Type B pancreatic cell (in vitro differentiated cells): ENCODE results near the gene ARL9. TPM values are rescaled to one million over a fixed set of nuclear protein-coding genes. Genes with fewer than 3 reads are reported as not detected.

Experiments
- DNase-seq: peaks from one replicate; pipeline ENCODE4 v3.0.0; 2021; ENCODE audit warnings: mixed read lengths; ENCODE audit not compliant: unreplicated experiment; ENCODE audit errors: extremely low spot score
- H3K27ac Mint-ChIP-seq: 2 replicates; pipeline ENCODE4 v1.8.0; 2021; ENCODE audit warnings: mild to moderate bottlenecking, mixed read lengths
- H3K27me3 Mint-ChIP-seq: 2 replicates; pipeline ENCODE4 v1.8.0; 2021; ENCODE audit warnings: mixed read lengths
- H3K36me3 Mint-ChIP-seq: 2 replicates; pipeline ENCODE4 v1.8.0; 2021; ENCODE audit warnings: mixed read lengths
- H3K4me1 Mint-ChIP-seq: one replicate; pipeline ENCODE4 v1.8.0; 2021; ENCODE audit warnings: mixed read lengths; ENCODE audit not compliant: unreplicated experiment
- H3K4me3 Mint-ChIP-seq: 2 replicates; pipeline ENCODE4 v1.8.0; 2021; ENCODE audit warnings: mild to moderate bottlenecking, mixed read lengths
- H3K9me3 Mint-ChIP-seq: 2 replicates; pipeline ENCODE4 v1.8.0; 2021; ENCODE audit warnings: mixed read lengths
- CTCF ChIP-seq: fragments of 200-600 bp; sonication (generic); conservative IDR thresholded peaks from 2 replicates; pipeline ENCODE4 v1.5.0; 2021; ENCODE audit warnings: antibody characterized with exemption, mild to moderate bottlenecking
- total RNA-seq: library from RNA; stranded (reverse); gene quantifications from 2 replicates; pipeline ENCODE4 v1.2.1, GENCODE V29; 2021; ENCODE audit warnings: low replicate concordance

ARL9 gene
- total RNA-seq, 1 donor from 2014 or later: 1.1 TPM

- TF ChIP-seq CTCF: no peak
- no peak overlapping the region for H3K27ac Mint-ChIP-seq
- H3K36me3 Mint-ChIP-seq: no peaks in the 10 kb centered on the region
- no peak overlapping the region for H3K4me3 Mint-ChIP-seq
- no peak for DNase-seq
- no peaks in the 10 kb centered on the region for H3K4me1 Mint-ChIP-seq
- H3K27me3 Mint-ChIP-seq: peaks cover 14% of the 10 kb centered on the region
- H3K9me3 Mint-ChIP-seq: no peaks in the 10 kb centered on the region
Observed at GRCh38 chr4:56550642-56551041, 45.1 kb downstream of the ARL9 start.

GRCh38 chr4:56551516-56551915 lies 45.9 kb downstream of the ARL9 start:
- no peak overlapping the region for H3K27ac Mint-ChIP-seq
- DNase-seq: no peak
- H3K36me3 Mint-ChIP-seq: no peaks in the 10 kb centered on the region
- no peaks in the 10 kb centered on the region for H3K4me1 Mint-ChIP-seq
- H3K27me3 Mint-ChIP-seq: peaks cover 10% of the 10 kb centered on the region
- no peak for TF ChIP-seq CTCF
- H3K4me3 Mint-ChIP-seq: no peak overlapping the region
- H3K9me3 Mint-ChIP-seq: no peaks in the 10 kb centered on the region

DNA sequence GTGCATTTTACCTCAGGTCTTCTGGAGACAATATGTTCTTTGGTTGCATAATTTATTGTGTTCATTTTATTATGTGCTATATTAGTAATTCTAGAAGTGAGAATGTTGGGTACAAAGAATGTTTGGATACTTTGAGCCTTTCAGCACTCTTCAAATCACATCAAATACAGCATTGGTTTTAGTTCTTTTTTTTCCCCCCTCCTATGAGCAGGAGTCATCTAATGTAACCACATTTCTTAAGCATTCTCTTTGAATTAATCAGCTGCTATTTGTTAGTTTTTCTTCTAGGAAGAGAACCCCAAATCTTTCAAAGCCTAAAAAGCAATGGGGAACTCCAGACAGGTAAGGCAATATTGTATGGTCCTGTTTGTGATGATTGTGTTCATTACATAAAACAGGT lies 46.7 kb downstream of the ARL9 start:
- Mint-ChIP-seq H3K4me1 (no peaks in the 10 kb centered on the region), H3K36me3 (no peaks in the 10 kb centered on the region), H3K27ac (no peak overlapping the region), H3K4me3 (no peak overlapping the region), H3K9me3 (no peaks in the 10 kb centered on the region), H3K27me3 (peaks cover 8% of the 10 kb centered on the region)
- no peak for TF ChIP-seq CTCF
- no peak for DNase-seq

- DNase-seq: no peak
- Mint-ChIP-seq H3K27me3 (no peaks in the 10 kb centered on the region), H3K4me1 (no peaks in the 10 kb centered on the region), H3K9me3 (no peaks in the 10 kb centered on the region), H3K27ac (no peak overlapping the region), H3K4me3 (no peak overlapping the region), H3K36me3 (no peaks in the 10 kb centered on the region)
- no peak for TF ChIP-seq CTCF
Observed at GRCh38 chr4:56570041-56570440, 64.5 kb downstream of the ARL9 start.

Other genes with a start within 250 kb of the ARL9 start
- gene AASDH, start 118.3 kb upstream of the ARL9 start, total RNA-seq: 16.7 and 19.2 TPM in 2 replicates
- gene PPAT, start 70.2 kb upstream of the ARL9 start, total RNA-seq: 20.6 and 37.8 TPM in 2 replicates
- gene PAICS, start 69.5 kb upstream of the ARL9 start, total RNA-seq: 92.8 and 157 TPM in 2 replicates
- gene SRP72, start 38.2 kb upstream of the ARL9 start, total RNA-seq: 87.3 and 108 TPM in 2 replicates
- 42.1 and 136 TPM in 2 replicates for gene HOPX, start 175.5 kb downstream of the ARL9 start, total RNA-seq